HG02973 (cell line): ENCODE data around the gene RAB17.

ENCODE experiments used
- ATAC-seq: cut with Tn5 transposase; IDR thresholded peaks from one replicate; pipeline ENCODE4 v1.9.1; 2021; ENCODE audit warnings: moderate library complexity; ENCODE audit not compliant: unreplicated experiment

Gene RAB17, protein sequence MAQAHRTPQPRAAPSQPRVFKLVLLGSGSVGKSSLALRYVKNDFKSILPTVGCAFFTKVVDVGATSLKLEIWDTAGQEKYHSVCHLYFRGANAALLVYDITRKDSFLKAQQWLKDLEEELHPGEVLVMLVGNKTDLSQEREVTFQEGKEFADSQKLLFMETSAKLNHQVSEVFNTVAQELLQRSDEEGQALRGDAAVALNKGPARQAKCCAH

DNA sequence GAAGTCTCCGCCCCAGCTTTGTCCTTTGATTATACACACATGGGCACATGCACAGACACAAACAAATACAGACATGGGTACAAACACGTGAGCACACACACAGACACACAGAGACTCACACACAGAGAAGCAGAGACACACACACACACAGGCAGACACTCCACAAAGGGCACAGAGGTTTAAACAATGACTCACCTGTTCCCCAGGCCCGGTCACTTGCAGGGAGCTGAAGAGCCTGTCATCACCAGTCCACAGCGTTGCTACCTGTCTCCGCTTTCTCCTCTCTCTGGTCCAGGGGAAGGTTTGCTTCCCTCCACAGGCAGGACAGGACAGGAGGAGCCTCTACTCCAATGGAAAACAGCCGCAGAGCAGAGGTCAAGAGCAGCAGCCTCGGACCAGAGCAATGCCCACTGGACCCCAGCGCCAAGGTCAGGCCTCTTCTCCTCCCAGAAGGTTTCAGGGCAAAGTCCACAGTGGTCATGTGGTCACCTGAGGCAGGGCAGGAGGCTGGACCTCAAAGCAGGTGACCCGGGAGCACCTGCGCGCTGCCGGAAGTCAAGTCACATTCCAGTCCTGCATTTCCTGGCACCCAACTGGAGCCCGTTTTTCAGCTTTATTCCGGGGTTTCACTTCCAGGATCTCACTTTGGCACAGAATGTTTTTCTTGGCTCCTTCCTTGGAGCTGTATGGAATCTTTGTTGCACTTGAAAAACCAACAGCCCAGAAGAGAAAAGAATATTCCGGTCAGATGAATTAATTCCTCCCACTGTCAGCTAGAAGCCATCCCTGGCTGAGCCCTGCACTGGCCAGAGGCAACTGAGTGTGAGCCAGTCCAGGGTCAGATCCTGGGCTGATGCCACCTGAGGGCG is at the start of gene RAB17:
TSS of gene RAB17 (minus strand) at position 463 of the 869 bp plus-strand sequence. CDS start 4,580 bp downstream, outside the sequence.
- no peak for ATAC-seq

- no peak for ATAC-seq
Measured at GRCh38 chr2:237639836-237640220, 49.3 kb upstream of the RAB17 start.

GRCh38 chr2:237639052-237639835 is 48.7 kb upstream of the RAB17 start:
- ATAC-seq: no peak

GRCh38 chr2:237638176-237638575 is 47.6 kb upstream of the RAB17 start:
- ATAC-seq: no peak

DNA sequence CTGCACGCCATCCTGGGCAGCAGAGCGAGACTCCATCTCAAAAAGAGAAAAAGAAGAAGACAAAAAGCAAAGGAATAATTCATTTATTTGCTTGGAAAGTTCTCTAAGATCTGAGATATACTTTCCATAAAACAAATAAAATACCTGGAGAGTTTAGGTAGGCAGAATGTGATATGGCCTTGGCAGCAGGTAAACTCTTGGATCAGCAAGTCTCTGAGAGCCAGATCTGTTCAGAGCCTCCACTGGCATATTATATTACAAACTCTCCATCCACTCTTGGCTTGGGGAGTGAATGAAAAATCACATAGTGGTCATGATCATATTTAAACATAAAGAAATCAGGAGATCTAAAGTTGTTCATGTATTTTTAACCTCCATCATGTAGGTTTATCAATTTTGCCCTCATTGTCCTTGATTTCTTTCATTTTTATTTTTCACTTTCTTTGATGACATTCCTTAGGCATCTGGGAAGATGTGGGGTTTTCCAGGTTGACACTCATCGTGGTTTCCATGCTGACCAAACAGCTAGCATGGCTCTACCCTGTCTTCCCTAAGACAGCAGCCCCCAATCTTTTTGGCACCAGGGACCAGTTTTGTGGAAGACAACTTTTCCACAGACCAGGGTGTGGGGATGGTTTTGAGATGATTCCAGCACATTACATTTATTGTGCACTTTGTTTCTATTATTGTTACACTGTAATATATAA is 47.0 kb upstream of the RAB17 start:
- no peak for ATAC-seq

GRCh38 chr2:237636578-237636977 is 46.0 kb upstream of the RAB17 start:
- ATAC-seq: no peak

DNA sequence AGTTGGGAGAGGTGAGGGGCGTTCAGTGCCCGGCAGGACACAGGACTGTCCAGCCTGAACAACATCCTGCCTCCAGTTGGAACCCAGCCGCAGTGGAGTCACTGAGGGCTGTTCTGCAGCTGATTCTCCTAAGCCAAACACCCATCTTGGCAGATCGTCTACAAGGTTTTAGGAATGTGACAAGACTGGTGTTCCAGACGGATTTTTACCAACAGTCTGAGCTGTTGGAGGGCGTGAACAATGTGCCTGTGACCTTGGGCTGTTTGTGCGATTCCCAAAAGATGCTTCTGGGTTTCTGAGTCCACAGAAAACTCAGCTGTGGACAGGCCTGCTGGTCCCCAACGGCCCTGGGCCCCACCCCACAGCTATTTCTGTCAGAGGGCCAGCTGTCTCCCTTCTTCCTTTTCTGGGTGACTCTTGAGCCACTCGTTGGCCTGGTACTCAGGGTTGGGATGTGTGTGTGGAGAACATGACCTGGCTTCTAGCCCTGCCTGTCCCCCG is 42.6 kb upstream of the RAB17 start:
- ATAC-seq: no peak

GRCh38 chr2:237631801-237632585 is 41.5 kb upstream of the RAB17 start:
- no peak for ATAC-seq

DNA sequence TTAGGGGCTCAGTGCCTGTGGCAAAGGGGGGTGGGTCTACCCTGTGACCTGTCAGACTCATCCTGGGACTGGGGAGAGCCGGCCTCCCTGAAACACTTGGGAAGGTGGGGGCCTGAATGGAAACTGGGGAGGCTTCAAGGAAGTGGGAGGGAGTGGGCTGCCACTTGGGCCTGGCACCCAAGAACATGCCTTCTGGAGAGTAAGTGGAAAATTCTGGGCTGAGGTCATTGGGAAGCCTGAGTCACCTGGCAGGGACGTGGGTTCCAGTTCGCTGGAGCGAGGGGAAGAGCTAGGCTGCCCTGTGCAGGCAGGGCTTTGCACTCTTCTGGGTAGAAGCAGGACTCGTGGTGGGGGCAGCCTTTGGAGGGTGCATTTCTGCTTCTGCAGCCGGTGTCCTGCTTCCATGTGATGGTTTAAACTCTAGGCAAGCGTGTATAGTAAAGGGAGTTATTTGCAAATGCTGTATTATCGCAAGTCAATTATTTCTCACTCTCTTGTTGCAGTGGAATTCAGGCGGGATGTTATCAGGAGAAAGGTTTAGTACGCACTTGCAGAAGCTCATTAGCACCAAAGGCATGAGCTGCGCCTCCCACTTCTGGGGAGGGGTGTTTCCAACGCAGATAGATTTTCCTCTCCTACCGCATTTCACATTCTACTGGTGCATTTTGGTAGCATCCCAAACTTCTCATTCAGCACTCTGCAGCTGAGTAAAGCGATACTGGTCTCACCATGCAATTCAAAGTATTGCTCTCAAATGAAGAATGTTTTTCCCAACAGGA is 40.7 kb upstream of the RAB17 start:
- no peak for ATAC-seq

GRCh38 chr2:237630216-237631000 is 39.9 kb upstream of the RAB17 start:
- no peak for ATAC-seq

DNA sequence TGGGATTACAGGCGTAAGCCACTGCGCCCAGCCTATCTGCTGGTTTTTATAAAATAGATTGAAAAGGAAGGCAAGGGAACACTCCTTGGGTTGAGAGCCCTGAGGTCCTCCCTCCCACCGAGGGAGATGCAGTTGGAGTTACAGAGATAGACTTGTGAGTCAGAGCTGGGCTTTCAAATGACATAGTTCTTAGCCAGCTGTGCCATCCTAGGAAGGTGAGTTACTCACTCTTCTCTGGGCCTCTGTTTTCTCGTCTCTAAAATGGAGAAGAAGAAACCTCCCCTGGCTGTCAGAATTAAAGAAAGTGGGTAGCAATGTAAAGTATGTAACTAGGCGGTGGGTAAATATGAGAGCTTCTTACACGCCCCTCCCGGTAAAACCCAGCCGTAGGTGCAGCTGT is 39.2 kb upstream of the RAB17 start:
- ATAC-seq: no peak

GRCh38 chr2:237629188-237629534 is 38.6 kb upstream of the RAB17 start:
- no peak for ATAC-seq

DNA sequence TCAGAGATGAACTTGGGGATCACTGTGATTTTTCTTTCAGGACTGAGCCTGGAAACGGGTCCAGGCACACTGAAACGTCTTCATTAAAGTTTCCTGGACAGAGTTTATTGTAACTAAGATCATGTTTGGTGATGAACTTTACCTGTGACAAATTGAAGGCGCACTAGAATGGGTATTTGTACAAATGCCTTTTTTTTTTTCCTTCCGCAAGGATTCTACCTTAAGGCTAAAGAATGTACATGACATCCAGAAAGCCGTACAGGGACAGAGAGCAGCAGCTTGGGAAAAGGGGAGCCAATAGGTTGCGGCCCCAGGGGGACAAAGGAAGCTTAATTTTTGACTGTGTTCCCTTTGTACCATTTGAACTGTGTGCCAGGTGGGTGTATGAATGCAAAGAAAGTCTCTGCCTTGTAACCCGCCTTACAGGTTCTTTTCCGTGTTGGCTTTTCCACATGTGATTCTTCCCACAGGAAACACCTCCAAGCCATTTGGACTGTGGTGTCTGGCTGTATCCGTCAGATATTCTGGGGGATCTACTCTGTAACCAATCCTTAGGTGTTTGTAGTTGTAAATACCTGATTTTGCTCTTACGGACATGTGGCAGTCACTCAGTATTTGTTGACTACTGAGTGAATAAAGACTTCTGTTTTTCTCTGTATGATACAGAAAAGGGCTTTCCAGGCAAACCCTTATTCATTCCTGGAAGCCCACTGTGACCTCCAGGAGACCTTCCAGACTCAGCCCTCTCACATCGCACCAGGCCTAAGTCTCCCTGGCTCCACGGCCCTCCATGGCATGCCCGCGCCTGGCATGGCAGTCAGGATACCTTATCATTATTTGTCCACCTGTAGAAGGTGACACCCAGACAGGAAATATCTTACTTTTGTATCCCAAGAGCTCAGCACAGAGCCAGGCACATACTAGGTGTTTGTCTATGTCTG is 38.0 kb upstream of the RAB17 start:
- ATAC-seq: no peak

GRCh38 chr2:237627441-237628246 is 37.1 kb upstream of the RAB17 start, which contains the start of gene LRRFIP1:
Gene LRRFIP1, plus strand, starts transcription at chr2:237627587. Its CDS starts 58 bp downstream, at chr2:237627645.
- ATAC-seq: no peak

- ATAC-seq: no peak
Measured at GRCh38 chr2:237626813-237627440, 36.4 kb upstream of the RAB17 start.

- no peak for ATAC-seq
Measured at GRCh38 chr2:237625777-237626176, 35.2 kb upstream of the RAB17 start.
